GM23338 (cell line): Measurements from ENCODE around the gene ETV1.

ENCODE experiments used
- CREB1 ChIP-seq: fragments of 250-450 bp; sonication (Bioruptor Pico); IDR thresholded peaks from 2 replicates; pipeline ENCODE4 v1.5.0; 2020; ENCODE audit warnings: low read depth, mild to moderate bottlenecking, moderate library complexity
- EZH2 ChIP-seq: fragments of 200-600 bp; sonication (generic); IDR thresholded peaks from one replicate; pipeline ENCODE4 v1.8.0; 2017; ENCODE audit warnings: antibody characterized with exemption, mild to moderate bottlenecking, low read depth; ENCODE audit not compliant: unreplicated experiment
- EZH2phosphoT487 ChIP-seq: fragments of 200-600 bp; sonication (generic); IDR thresholded peaks from one replicate; pipeline ENCODE4 v1.8.1; 2018; ENCODE audit warnings: antibody characterized with exemption; ENCODE audit not compliant: unreplicated experiment
- NANOG ChIP-seq: IDR thresholded peaks from 2 replicates; pipeline ENCODE4 v1.6.1; 2016; ENCODE audit warnings: antibody characterized with exemption, borderline replicate concordance
- POLR2AphosphoS5 ChIP-seq: IDR thresholded peaks from 2 replicates; pipeline ENCODE4 v1.6.1; 2016; ENCODE audit warnings: antibody characterized with exemption, low read depth
- STAT1 ChIP-seq: IDR thresholded peaks from one replicate; pipeline ENCODE4 v1.6.1; 2016; ENCODE audit warnings: antibody characterized with exemption; ENCODE audit not compliant: unreplicated experiment
- ZNF114 ChIP-seq: fragments of 250-450 bp; sonication (Bioruptor Pico); IDR thresholded peaks from 2 replicates; pipeline ENCODE4 v1.5.0; 2020; ENCODE audit warnings: mild to moderate bottlenecking, moderate library complexity
- TF ChIP-seq, protein P1 (sequence below), 2 experiments: fragments of 200-600 bp in 1 of 2; sonication (generic) in 1 of 2; conservative IDR thresholded peaks; 2 replicates each; pipeline versions ENCODE4 v1.5.1 to v1.6.1; 2016 to 2017; ENCODE audit warnings: antibody characterized with exemption in 2 of 2, low read depth in 2 of 2, mild to moderate bottlenecking in 2 of 2, moderate library complexity in 1 of 2
- TF ChIP-seq, protein P2 (sequence below): IDR thresholded peaks from one replicate; pipeline ENCODE4 v1.6.1; 2018; ENCODE audit warnings: antibody characterized with exemption; ENCODE audit not compliant: unreplicated experiment

GRCh38 chr7:13846386-13846785 is 143.1 kb downstream of the ETV1 start:
- TF ChIP-seq, protein P1, sequence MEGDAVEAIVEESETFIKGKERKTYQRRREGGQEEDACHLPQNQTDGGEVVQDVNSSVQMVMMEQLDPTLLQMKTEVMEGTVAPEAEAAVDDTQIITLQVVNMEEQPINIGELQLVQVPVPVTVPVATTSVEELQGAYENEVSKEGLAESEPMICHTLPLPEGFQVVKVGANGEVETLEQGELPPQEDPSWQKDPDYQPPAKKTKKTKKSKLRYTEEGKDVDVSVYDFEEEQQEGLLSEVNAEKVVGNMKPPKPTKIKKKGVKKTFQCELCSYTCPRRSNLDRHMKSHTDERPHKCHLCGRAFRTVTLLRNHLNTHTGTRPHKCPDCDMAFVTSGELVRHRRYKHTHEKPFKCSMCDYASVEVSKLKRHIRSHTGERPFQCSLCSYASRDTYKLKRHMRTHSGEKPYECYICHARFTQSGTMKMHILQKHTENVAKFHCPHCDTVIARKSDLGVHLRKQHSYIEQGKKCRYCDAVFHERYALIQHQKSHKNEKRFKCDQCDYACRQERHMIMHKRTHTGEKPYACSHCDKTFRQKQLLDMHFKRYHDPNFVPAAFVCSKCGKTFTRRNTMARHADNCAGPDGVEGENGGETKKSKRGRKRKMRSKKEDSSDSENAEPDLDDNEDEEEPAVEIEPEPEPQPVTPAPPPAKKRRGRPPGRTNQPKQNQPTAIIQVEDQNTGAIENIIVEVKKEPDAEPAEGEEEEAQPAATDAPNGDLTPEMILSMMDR (conservative IDR thresholded peaks at IDR 0.05; ENCODE audit: low read depth in 2 of 2), result no peak
- TF ChIP-seq EZH2phosphoT487 (no peak), NANOG (no peak), EZH2 (no peak), POLR2AphosphoS5 (no peak), STAT1 (no peak), ZNF114 (no peak), CREB1 (no peak)
- TF ChIP-seq, protein P2, sequence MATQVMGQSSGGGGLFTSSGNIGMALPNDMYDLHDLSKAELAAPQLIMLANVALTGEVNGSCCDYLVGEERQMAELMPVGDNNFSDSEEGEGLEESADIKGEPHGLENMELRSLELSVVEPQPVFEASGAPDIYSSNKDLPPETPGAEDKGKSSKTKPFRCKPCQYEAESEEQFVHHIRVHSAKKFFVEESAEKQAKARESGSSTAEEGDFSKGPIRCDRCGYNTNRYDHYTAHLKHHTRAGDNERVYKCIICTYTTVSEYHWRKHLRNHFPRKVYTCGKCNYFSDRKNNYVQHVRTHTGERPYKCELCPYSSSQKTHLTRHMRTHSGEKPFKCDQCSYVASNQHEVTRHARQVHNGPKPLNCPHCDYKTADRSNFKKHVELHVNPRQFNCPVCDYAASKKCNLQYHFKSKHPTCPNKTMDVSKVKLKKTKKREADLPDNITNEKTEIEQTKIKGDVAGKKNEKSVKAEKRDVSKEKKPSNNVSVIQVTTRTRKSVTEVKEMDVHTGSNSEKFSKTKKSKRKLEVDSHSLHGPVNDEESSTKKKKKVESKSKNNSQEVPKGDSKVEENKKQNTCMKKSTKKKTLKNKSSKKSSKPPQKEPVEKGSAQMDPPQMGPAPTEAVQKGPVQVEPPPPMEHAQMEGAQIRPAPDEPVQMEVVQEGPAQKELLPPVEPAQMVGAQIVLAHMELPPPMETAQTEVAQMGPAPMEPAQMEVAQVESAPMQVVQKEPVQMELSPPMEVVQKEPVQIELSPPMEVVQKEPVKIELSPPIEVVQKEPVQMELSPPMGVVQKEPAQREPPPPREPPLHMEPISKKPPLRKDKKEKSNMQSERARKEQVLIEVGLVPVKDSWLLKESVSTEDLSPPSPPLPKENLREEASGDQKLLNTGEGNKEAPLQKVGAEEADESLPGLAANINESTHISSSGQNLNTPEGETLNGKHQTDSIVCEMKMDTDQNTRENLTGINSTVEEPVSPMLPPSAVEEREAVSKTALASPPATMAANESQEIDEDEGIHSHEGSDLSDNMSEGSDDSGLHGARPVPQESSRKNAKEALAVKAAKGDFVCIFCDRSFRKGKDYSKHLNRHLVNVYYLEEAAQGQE, result no peak
